GM18505 (cell line): Measurements from ENCODE around the gene MIOS.
"Not testable (repeated sequence)": the region's sequence is repeated elsewhere in the genome, so short reads cannot be mapped to it uniquely, and the experiment has no call there.

Source experiments
- ATAC-seq: cut with Tn5 transposase; IDR thresholded peaks from one replicate; pipeline ENCODE4 v1.9.1; 2021; ENCODE audit not compliant: unreplicated experiment
- POLR2A ChIP-seq: IDR thresholded peaks from 4 replicates; pipeline ENCODE4 v1.6.1; 2011; ENCODE audit warnings: borderline replicate concordance; ENCODE audit not compliant: insufficient read depth, insufficient read length; ENCODE audit errors: extremely low read depth

Gene MIOS

DNA sequence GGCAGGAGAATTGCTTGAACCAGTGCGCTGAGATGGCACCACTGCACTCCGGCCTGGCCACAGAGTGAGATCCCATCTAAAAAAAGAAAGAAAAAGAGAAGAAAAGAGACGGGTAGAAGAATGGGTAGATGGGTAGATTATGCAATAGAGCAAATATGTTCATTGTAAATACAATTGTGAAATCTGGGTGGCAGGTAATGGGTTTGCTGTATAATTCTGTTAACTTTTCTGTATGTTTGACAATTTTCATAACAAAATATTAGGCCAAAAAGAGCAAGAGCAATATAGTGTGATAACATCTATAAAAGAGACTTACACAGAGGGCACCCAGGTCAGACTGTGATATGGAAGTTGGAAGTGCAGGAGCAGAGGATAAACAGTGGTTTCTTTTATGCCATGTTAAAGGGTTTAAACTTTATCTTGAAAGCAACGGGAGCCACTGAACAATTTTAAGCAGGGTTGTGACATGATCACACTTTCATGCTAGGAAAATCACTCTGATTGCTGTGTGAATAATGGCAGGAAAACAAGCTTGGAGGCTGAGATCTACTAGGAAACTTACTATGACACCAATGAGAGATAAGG is 24.3 kb upstream of the MIOS start:
- no peak for TF ChIP-seq POLR2A
- no peak for ATAC-seq

DNA sequence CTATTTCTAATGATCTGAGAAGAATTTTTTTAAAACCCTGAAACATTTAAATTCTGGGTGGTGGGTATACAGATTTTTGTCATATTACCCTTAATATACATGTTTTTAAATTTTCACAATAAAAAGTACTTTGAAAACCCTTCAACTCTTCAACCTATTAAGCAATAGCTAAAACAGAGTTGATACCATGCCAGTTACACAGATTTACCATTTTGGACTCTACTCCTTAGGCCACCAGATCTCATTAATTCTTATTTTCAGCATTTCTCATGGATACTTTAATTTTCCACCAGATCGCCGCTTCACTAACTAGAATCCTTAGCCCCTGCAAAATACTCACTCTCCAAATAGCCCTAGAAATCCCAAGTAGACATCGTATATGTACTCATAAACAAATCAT is 18.3 kb upstream of the MIOS start:
- no peak for TF ChIP-seq POLR2A
- ATAC-seq: no peak

DNA sequence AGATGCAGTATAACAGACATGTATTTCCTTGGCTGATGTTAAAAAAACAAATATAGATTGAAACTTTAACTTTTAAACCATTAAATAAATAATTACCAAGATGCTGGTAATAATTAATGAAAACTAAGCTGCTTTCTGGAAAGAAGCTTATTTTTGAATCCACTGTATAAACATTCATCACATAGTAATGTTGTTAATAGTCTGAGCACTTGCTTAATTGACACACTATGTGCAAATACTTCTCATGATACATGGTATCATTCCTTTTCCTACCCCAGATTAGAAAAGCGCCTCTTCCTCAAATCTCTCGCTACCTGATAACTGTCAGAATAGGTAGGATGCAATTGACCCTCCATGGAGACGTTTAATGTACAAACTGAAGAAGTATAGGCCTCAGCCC is 16.0 kb upstream of the MIOS start:
- ATAC-seq: no peak

DNA sequence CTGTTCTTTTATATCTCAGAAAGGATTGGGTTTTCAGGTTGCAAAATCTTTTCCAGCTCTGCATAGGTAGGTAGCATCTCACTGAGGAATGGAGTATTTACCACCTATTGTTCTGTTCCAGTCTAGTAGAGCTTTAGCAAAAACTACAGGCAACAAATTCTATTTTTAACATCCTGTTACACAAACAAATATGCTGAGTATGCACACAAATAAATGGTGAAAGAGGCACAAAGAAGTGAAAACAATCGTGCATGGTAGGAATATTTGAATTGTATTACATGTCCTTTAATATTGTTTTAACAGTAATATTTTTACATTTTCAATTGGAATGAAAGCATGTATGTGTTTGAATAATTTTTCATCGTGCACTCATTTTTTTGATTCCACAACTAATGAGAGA is 14.5 kb upstream of the MIOS start:
- TF ChIP-seq POLR2A: no peak
- no peak for ATAC-seq

More for the DNA sequence above, 16.0 kb upstream of the MIOS start:
- no peak for TF ChIP-seq POLR2A

DNA sequence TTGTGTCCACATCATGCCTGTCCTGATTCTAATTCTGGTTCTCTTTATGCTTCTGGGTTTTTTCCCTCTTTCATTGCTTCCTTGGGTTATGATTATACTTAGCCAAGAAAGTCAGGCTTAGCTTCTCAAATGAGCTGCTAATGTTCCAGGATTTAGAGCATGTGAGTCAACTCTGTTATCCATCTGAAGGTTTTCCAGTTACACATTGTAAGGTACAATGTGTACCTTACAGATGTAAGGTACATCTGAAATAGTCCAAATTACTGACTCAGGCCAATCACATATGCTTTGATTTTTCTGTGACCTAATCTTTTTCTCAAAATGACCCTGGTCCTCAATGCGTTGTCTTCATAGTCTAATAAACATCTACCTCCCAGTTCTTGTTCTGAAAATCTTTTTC is 13.3 kb upstream of the MIOS start:
- no peak for ATAC-seq
- TF ChIP-seq POLR2A: no peak

DNA sequence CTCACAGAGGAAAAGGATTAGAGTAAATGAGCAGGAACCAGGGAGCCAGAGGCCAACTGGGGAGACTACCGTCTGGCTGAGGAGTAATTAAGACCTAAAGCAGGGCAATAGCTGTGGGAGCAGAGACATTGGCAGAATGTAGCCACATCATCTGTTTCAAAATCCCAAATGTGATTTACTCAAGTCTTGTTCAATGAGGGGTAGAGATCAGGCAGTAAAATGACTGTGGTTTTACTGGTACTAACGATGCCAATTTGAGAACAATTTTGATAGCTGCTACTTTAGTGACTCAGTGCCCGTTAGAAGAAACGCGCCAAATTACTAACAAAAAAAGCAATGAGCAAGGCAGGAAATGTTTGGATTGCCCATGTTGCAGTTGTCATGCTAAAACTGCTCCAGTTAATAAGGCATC is 12.7 kb upstream of the MIOS start:
- no peak for ATAC-seq
- no peak for TF ChIP-seq POLR2A

DNA sequence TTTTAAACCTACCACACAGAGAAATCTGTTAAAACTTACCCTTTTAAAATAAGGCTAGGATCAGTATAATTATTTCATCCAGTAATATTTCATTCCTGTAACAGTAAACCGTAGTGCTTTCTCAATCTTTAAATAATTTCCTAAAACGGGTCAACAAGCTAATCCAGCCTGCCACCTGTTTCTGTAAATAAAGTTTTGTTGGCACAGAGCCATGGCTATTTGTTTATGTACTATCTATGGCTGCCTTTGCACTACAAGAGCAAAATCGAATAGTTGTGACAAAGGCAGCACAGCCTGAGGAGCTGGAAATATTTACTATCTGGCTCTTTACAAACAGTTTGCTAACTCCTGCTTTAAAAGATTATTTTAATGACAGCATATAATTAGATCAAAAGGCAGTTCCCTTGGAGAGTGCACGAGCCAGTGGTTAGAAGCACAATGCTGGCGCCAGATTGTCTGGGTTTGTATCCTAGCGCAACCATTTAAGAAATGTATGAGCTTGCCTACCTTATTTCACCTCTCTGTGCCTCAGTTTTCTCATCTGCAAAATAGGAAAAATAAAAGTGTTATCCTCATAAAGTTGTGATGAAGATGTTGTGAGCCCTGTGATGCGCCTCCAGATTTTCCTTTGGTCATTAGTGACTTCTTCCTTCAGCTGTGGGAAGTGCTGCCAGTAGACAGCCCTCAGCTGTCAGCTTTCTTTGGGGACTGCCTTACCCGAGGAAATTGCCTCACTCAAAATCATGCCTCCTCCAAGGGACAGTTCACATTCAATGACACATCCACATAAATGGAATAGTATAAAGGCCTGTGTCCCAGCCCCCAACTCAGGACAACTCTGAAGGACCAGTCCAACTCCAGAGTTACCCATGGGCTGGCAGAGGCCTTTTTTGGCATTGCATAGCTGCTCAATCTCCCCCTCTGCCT is 11.8 kb upstream of the MIOS start:
- no peak for ATAC-seq
- TF ChIP-seq POLR2A: no peak

DNA sequence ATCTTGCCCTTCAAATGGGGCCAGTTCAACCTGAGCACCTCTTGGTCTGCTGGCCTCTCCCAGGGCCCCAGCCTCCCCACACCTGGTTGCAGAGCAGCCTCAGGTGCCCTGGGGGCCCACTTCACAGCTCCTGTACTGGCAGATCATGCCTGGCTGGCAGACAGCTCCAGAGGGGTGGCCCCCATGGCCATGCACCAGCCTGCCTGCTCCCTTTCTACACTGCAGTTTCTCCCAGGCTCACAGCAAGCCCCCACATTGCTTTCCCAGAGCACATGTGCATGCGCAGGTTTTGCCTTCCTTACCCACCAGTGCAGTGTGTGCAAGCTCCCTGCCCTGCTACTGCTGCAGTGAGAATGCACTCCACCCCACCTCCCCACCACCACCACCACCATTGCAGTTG is 9.8 kb upstream of the MIOS start:
- no peak for ATAC-seq
- no peak for TF ChIP-seq POLR2A

DNA sequence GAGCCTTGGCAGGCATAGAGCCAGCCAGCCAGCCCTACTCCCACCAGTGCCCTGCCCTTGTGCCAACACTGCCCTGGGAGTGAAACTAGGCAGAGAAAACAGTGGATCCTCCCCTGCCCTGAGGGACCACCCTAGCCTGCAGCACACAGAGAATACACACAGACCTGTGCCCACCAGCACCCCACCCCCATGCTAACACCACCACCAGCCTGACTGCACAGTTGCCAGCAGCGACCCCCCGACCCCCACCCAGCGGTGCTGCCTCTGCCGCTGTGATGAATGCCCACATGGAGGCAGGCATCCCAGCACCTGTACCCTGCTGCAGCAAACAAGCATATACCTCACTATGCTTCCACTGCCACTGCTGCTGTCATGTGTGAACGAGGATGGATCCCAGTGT is 9.4 kb upstream of the MIOS start:
- ATAC-seq: no peak
- TF ChIP-seq POLR2A: no peak

DNA sequence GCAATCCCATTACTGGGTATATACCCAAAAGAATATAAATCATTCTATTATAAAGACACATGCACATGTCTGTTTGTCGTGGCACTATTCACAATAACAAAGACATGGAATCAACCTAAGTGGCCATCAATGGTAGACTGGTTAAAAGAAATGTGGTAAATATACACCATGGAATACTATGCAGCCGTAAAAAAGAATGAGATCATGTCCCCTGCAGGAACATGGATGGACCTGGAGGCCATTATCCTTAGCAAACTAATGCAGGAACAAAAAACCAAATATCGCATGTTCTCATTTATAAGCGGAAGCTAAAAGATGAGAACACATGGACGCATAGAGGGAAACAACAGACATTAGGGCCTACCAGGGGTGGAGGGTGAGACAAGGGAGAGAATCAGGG is 5.1 kb upstream of the MIOS start:
- not testable (repeated sequence) for ATAC-seq

DNA sequence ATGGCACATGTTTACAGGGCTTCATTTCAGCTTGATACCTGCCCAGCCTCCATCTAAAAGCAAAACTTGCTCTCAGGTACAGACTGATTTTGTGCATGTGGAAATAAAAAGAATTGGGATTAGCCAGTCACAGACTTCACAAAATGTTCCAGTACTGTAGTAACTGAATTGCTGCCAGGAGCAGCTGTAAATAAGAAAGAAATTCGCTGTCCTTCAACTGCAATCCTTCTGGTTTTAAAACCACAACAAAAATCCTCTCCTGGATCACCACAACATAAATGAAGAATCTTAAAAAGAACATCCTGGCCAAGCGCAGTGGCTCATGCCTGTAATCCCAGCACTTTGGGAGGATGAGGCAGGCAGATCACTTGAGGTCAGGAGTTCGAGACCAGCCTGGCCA is 3.9 kb upstream of the MIOS start:
- TF ChIP-seq POLR2A: no peak
- no peak for ATAC-seq

DNA sequence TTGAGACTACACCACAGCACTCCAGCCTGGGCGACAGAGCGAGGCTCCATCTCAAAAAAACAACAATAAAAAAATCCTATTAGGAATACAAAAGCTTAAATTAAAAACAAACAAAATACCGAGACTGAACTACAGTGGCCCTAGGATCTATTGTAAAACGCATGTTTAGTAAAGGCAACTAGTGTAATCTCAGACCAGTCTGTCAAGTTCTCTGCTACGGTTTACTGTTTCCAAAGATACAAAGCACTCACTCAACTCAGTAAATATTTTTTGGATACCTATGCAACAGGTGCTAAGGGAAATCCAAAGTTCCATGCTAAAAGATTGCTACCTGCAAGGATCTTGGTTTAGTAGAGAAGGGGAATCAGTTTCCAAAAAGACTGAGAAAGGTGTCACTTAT is 3.4 kb upstream of the MIOS start:
- ATAC-seq: no peak
- TF ChIP-seq POLR2A: no peak

DNA sequence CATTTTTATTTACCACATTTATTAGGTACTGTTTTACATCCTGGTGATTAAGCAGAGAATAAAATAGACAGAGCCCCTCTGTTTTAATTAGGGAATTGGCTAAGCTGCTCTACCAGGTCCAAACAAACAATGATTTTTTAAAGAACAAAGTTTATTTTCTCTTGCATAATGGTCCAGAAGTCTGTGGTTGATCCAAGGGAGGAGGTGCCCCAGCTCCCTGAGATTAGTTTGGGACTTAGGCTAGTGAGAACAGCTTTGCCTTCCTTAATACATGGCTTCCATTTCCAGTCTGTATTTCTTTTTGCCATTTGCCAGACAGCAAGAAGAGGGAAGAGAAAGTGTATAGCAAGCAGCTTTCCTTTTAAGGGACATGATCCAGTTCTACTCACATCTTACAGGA is 2.9 kb upstream of the MIOS start:
- no peak for TF ChIP-seq POLR2A
- ATAC-seq: no peak

DNA sequence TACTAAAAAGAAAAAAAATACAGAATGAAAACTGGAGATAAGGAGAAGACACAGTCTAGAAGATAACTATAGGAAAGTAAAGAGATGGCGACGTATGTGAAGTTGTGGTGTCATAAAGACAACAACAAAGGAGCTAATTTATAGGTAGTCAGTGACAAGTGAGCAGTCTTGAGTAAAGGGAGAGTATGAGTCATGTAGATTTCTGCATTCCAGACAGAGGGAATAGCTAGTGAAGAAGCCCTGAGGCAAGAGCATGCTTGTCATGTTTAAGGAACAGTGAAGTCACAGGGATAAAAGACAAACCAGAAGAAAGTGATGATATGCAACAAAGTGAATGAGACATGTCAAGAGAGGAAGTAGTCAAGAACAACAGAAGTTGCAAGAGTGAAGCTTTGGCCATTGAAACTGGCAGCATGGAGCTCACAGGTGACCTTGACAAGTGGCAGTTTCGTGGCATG is 2.3 kb upstream of the MIOS start:
- no peak for ATAC-seq
- TF ChIP-seq POLR2A: no peak
